Measurements from ENCODE around the gene PHTF1. TPM values are rescaled to one million over a fixed set of nuclear protein-coding genes. Genes with fewer than 3 reads are reported as not detected.
A peak's percentile ranks its signal among the peaks of the same experiment; 100 is the strongest.

The PHTF1 gene
- total and polyA plus RNA-seq, 10 of the 15 experiments (the other 5 are each of a cell fraction or from before 2014, with no cell fraction given): 7.8 to 37.6 (median 24.1) TPM

- no peak for TF ChIP-seq SUZ12 (IDR thresholded peaks at IDR 0.05; ENCODE audit: unreplicated experiment)
- TF ChIP-seq PRDM15 (CRISPR knock-in tag; IDR thresholded peaks at IDR 0.05): no peak
- TF ChIP-seq RB1 (IDR thresholded peaks at IDR 0.05; ENCODE audit: borderline replicate concordance): no peak; the same call in 1 of the 2 replicates
- no peak; the same call in 1 of the 2 replicates for TF ChIP-seq IRF4 (IDR thresholded peaks at IDR 0.05; ENCODE audit: low read depth, low read length)
- no peak for TF ChIP-seq WRNIP1 (IDR thresholded peaks at IDR 0.05; ENCODE audit: borderline replicate concordance, low read depth, low read length)
- TF ChIP-seq RCOR1 (conservative IDR thresholded peaks at IDR 0.05; ENCODE audit: low read depth, low read length): no peak
- no peak for TF ChIP-seq SMC3 (IDR thresholded peaks at IDR 0.05; ENCODE audit: borderline replicate concordance, low read length)
- TF ChIP-seq ATF3 (IDR thresholded peaks at IDR 0.05; ENCODE audit: borderline replicate concordance, extremely low read depth, low read depth, low read length): no peak
- TF ChIP-seq E2F4 (IDR thresholded peaks at IDR 0.05; ENCODE audit: low read depth, low read length): no peak
- TF ChIP-seq IKZF2 (IDR thresholded peaks at IDR 0.05): peak; percentile 71 to 72
- TF ChIP-seq CEBPZ (IDR thresholded peaks at IDR 0.05; ENCODE audit: low read depth, low read length): no peak
- TF ChIP-seq NR2F1 (conservative IDR thresholded peaks at IDR 0.05): peak; percentile 76; the same call in 1 of the 2 replicates
- TF ChIP-seq CBX5 (IDR thresholded peaks at IDR 0.05; ENCODE audit: low read depth): no peak
- TF ChIP-seq TCF12 (IDR thresholded peaks at IDR 0.05; ENCODE audit: low read depth, low read length): 0 out of 2 replicates have a peak, but pooled peaks have one; percentile 28
- peak; percentile 73; the same call in 1 of the 2 replicates for TF ChIP-seq TAF1 (IDR thresholded peaks at IDR 0.05; ENCODE audit: borderline replicate concordance, low read depth, low read length)
- no peak for TF ChIP-seq JUND (IDR thresholded peaks at IDR 0.05; ENCODE audit: low read depth, low read length)
- no peak for TF ChIP-seq CEBPB (IDR thresholded peaks at IDR 0.05; ENCODE audit: borderline replicate concordance in 1 of 2, low read depth in 2 of 2, low read length in 2 of 2)
- no peak; the same call in 1 of the 2 replicates for TF ChIP-seq ZBED1 (IDR thresholded peaks at IDR 0.05; ENCODE audit: borderline replicate concordance)
- no peak for TF ChIP-seq MYC (IDR thresholded peaks at IDR 0.05; ENCODE audit: insufficient read depth, insufficient read length, insufficient replicate concordance, low read length, severe bottlenecking)
- TF ChIP-seq NRF1 (conservative IDR thresholded peaks at IDR 0.05; ENCODE audit: low read depth, low read length): no peak
- TF ChIP-seq SRF (IDR thresholded peaks at IDR 0.05; ENCODE audit: low read depth in 2 of 2, low read length in 2 of 2): peak in 1 of 2 experiments; percentile 67; a peak in 1 of 4 replicates
Measured at GRCh38 chr1:113759333-113760101, at the start of gene PHTF1 (continued).
